Progenitor cell of endocrine pancreas (in vitro differentiated cells): ENCODE results near the gene STX4. TPM values are rescaled to one million over a fixed set of nuclear protein-coding genes. Genes with fewer than 3 reads are reported as not detected.

Source experiments
- DNase-seq: peaks from one replicate; pipeline ENCODE4 v3.0.0; 2021; ENCODE audit warnings: low spot score; ENCODE audit not compliant: unreplicated experiment
- H3K27ac Mint-ChIP-seq: 2 replicates; pipeline ENCODE4 v1.8.0; 2021; ENCODE audit warnings: mild to moderate bottlenecking, moderate library complexity, mixed read lengths
- H3K27me3 Mint-ChIP-seq: 2 replicates; pipeline ENCODE4 v1.8.0; 2021; ENCODE audit warnings: mixed read lengths
- H3K36me3 Mint-ChIP-seq: 2 replicates; pipeline ENCODE4 v1.8.0; 2022; ENCODE audit warnings: mixed read lengths; ENCODE audit not compliant: insufficient read depth
- H3K4me1 Mint-ChIP-seq: 2 replicates; pipeline ENCODE4 v1.8.0; 2021; ENCODE audit warnings: low read depth, mixed read lengths
- H3K4me3 Mint-ChIP-seq: 2 replicates; pipeline ENCODE4 v1.8.0; 2021; ENCODE audit warnings: low read depth, mild to moderate bottlenecking, moderate library complexity, mixed read lengths
- H3K9me3 Mint-ChIP-seq: 2 replicates; pipeline ENCODE4 v1.8.0; 2021; ENCODE audit warnings: low read depth, mixed read lengths
- CTCF ChIP-seq: fragments of 200-600 bp; sonication (generic); IDR thresholded peaks from one replicate; pipeline ENCODE4 v1.5.0; 2021; ENCODE audit warnings: antibody characterized with exemption, mild to moderate bottlenecking; ENCODE audit not compliant: unreplicated experiment
- total RNA-seq: library from RNA; stranded (reverse); gene quantifications from 2 replicates; pipeline ENCODE4 v1.2.1, GENCODE V29; 2021

STX4 gene
- total RNA-seq, 1 donor from 2014 or later: 50.3 TPM

- Mint-ChIP-seq H3K4me1 (peaks cover 1% of the 10 kb centered on the region), H3K4me3 (no peak overlapping the region), H3K9me3 (no peaks in the 10 kb centered on the region), H3K36me3 (no peaks in the 10 kb centered on the region), H3K27me3 (peaks cover 41% of the 10 kb centered on the region), H3K27ac (no peak overlapping the region)
- no peak for DNase-seq
- no peak for TF ChIP-seq CTCF
Measured at GRCh38 chr16:31006086-31006385, 27.3 kb upstream of the STX4 start.

GRCh38 chr16:31006589-31006988 lies 26.8 kb upstream of the STX4 start:
- H3K9me3 Mint-ChIP-seq: no peaks in the 10 kb centered on the region
- peaks cover 2% of the 10 kb centered on the region for H3K4me1 Mint-ChIP-seq
- no peaks in the 10 kb centered on the region for H3K36me3 Mint-ChIP-seq

GRCh38 chr16:31007684-31008083 lies 25.7 kb upstream of the STX4 start:
- peaks cover 2% of the 10 kb centered on the region for H3K4me1 Mint-ChIP-seq
- H3K27ac Mint-ChIP-seq: no peak overlapping the region
- DNase-seq: no peak
- H3K27me3 Mint-ChIP-seq: peaks cover 49% of the 10 kb centered on the region
- H3K9me3 Mint-ChIP-seq: no peaks in the 10 kb centered on the region
- H3K36me3 Mint-ChIP-seq: no peaks in the 10 kb centered on the region
- H3K4me3 Mint-ChIP-seq: no peak overlapping the region
- no peak for TF ChIP-seq CTCF

More at GRCh38 chr16:31006589-31006988, 26.8 kb upstream of the STX4 start:
- Mint-ChIP-seq H3K27ac (no peak overlapping the region), H3K4me3 (no peak overlapping the region), H3K27me3 (peaks cover 45% of the 10 kb centered on the region)
- TF ChIP-seq CTCF: no peak
- no peak for DNase-seq

- H3K4me3 Mint-ChIP-seq: no peak overlapping the region
- DNase-seq: no peak
- H3K9me3 Mint-ChIP-seq: no peaks in the 10 kb centered on the region
- H3K4me1 Mint-ChIP-seq: peaks cover 2% of the 10 kb centered on the region
- H3K27ac Mint-ChIP-seq: no peak overlapping the region
- no peaks in the 10 kb centered on the region for H3K36me3 Mint-ChIP-seq
- peaks cover 54% of the 10 kb centered on the region for H3K27me3 Mint-ChIP-seq
- no peak for TF ChIP-seq CTCF
Measured at GRCh38 chr16:31008149-31008548, 25.2 kb upstream of the STX4 start.

- Mint-ChIP-seq H3K4me1 (peaks cover 2% of the 10 kb centered on the region), H3K36me3 (no peaks in the 10 kb centered on the region), H3K27ac (no peak overlapping the region), H3K27me3 (peaks cover 54% of the 10 kb centered on the region), H3K4me3 (no peak overlapping the region), H3K9me3 (no peaks in the 10 kb centered on the region)
- DNase-seq: no peak
- no peak for TF ChIP-seq CTCF
Measured at GRCh38 chr16:31008551-31008950, 24.8 kb upstream of the STX4 start.
